SU-DHL-6 (cell line): ENCODE data around the gene OR5AK2.
A peak's percentile ranks its signal among the peaks of the same experiment; 100 is the strongest.

ENCODE experiments used
- H2AFZ ChIP-seq: fragments of 200-600 bp; sonication (generic); 2 replicates; pipeline ENCODE4 v1.6.1; 2014; ENCODE audit warnings: low read depth, mild to moderate bottlenecking, moderate library complexity, mixed read lengths, antibody characterized with exemption, low read length; ENCODE audit not compliant: severe bottlenecking
- H3F3A ChIP-seq: fragments of 200-600 bp; shearing (Covaris generic); 2 replicates; pipeline ENCODE4 v1.6.0; 2016; ENCODE audit warnings: antibody characterized with exemption, mild to moderate bottlenecking; ENCODE audit not compliant: insufficient read depth
- H3K27ac ChIP-seq: fragments of 200-600 bp; sonication (generic); 2 replicates; pipeline ENCODE4 v1.5.1; 2016; ENCODE audit warnings: low read depth, mild to moderate bottlenecking, low read length, moderate library complexity, mixed read lengths
- H3K27me3 ChIP-seq: fragments of 200-600 bp; sonication (generic), shearing (Covaris generic); 2 replicates; pipeline ENCODE4 v1.6.0; 2014; ENCODE audit warnings: mild to moderate bottlenecking, low read length
- H3K36me3 ChIP-seq: fragments of 200-600 bp; sonication (generic); 2 replicates; pipeline ENCODE4 v1.6.1; 2014; ENCODE audit warnings: mild to moderate bottlenecking, low read length, mixed read lengths
- H3K4me2 ChIP-seq: fragments of 300-600, 200-600 bp; shearing (Covaris generic), sonication (generic); 2 replicates; pipeline ENCODE4 v1.6.0; 2014; ENCODE audit warnings: low read length, low read depth, mild to moderate bottlenecking; ENCODE audit not compliant: poor library complexity, severe bottlenecking
- H3K4me3 ChIP-seq: fragments of 200-600 bp; sonication (generic); 2 replicates; pipeline ENCODE4 v1.5.1; 2014; ENCODE audit warnings: antibody characterized with exemption, low read length, mild to moderate bottlenecking, mixed read lengths; ENCODE audit not compliant: insufficient read depth, poor library complexity, severe bottlenecking
- H3K79me2 ChIP-seq: fragments of 200-600 bp; sonication (generic); 2 replicates; pipeline ENCODE4 v1.6.1; 2014; ENCODE audit warnings: mild to moderate bottlenecking, low read length, moderate library complexity; ENCODE audit not compliant: insufficient read depth
- H3K9ac ChIP-seq: fragments of 200-600 bp; sonication (generic); 2 replicates; pipeline ENCODE4 v1.7.0; 2014; ENCODE audit warnings: mild to moderate bottlenecking, low read length
- H3K9me2 ChIP-seq: fragments of 200-600 bp; sonication (generic); replicated peaks from 2 replicates; pipeline ENCODE4 v1.6.1; 2014; ENCODE audit warnings: low read length; ENCODE audit not compliant: insufficient read depth
- H3K9me3 ChIP-seq: fragments of 200-600 bp; sonication (generic); 2 replicates; pipeline ENCODE4 v1.6.1; 2014; ENCODE audit warnings: low read length, mixed read lengths; ENCODE audit not compliant: insufficient read depth
- H4K20me1 ChIP-seq: fragments of 200-600 bp; sonication (generic); 2 replicates; pipeline ENCODE4 v1.6.1; 2014; ENCODE audit warnings: low read depth, mild to moderate bottlenecking, antibody characterized with exemption, low read length, moderate library complexity, mixed read lengths
- CTCF ChIP-seq: fragments of 200-600 bp; sonication (generic); IDR thresholded peaks from one replicate; pipeline ENCODE4 v1.5.1; 2017; ENCODE audit warnings: antibody characterized with exemption, mild to moderate bottlenecking, low read length, moderate library complexity; ENCODE audit not compliant: insufficient read depth, poor library complexity, severe bottlenecking
- EZH2phosphoT487 ChIP-seq: fragments of 200-600 bp; sonication (generic), shearing (Covaris generic); conservative IDR thresholded peaks from 2 replicates; pipeline ENCODE4 v1.6.1; 2018; ENCODE audit warnings: mild to moderate bottlenecking, antibody characterized with exemption, low read length, moderate library complexity, mixed read lengths

Gene OR5AK2

GRCh38 chr11:57001674-57002401 lies 13.1 kb downstream of the OR5AK2 start:
- no peak overlapping the region for H3K4me2 ChIP-seq
- TF ChIP-seq CTCF (peak; percentile 27), EZH2phosphoT487 (no peak)
- H2AFZ ChIP-seq, result no peak overlapping the region
- H3K27ac ChIP-seq, result no peak overlapping the region
- no peaks in the 10 kb centered on the region for H3F3A ChIP-seq
- no peaks in the 10 kb centered on the region for H3K79me2 ChIP-seq
- H3K9me2 ChIP-seq, result no peaks in the 10 kb centered on the region
- no peak overlapping the region for H3K9ac ChIP-seq
- no peaks in the 10 kb centered on the region for H3K27me3 ChIP-seq
- peaks cover 3% of the 10 kb centered on the region; the same call in 1 of the 2 replicates for H3K9me3 ChIP-seq
- H3K36me3 ChIP-seq, result no peaks in the 10 kb centered on the region
- no peak overlapping the region for H3K4me3 ChIP-seq
- no peaks in the 10 kb centered on the region for H4K20me1 ChIP-seq

- Histone ChIP-seq H3K9me3 (no peaks in the 10 kb centered on the region), H3F3A (no peaks in the 10 kb centered on the region), H3K79me2 (no peaks in the 10 kb centered on the region), H4K20me1 (peaks cover under 1% of the 10 kb centered on the region; the same call in 1 of the 2 replicates), H3K4me3 (no peak overlapping the region), H3K9me2 (no peaks in the 10 kb centered on the region), H3K27me3 (no peaks in the 10 kb centered on the region), H3K9ac (no peak overlapping the region), H2AFZ (no peak overlapping the region), H3K27ac (no peak overlapping the region), H3K36me3 (no peaks in the 10 kb centered on the region), H3K4me2 (no peak overlapping the region)
- TF ChIP-seq EZH2phosphoT487, result no peak
- no peak for TF ChIP-seq CTCF
These were observed 19.7 kb downstream of the OR5AK2 start for GRCh38 chr11:57008373-57008772.

GRCh38 chr11:57015679-57016078 lies 27.0 kb downstream of the OR5AK2 start:
- no peak overlapping the region for H3K27ac ChIP-seq
- no peaks in the 10 kb centered on the region for H3F3A ChIP-seq
- H4K20me1 ChIP-seq, result peaks cover 3% of the 10 kb centered on the region; the same call in 1 of the 2 replicates
- no peaks in the 10 kb centered on the region for H3K27me3 ChIP-seq
- TF ChIP-seq EZH2phosphoT487, result no peak
- TF ChIP-seq CTCF, result no peak
- no peak overlapping the region for H3K9ac ChIP-seq
- H3K4me3 ChIP-seq, result no peak overlapping the region
- H2AFZ ChIP-seq, result no peak overlapping the region
- H3K9me2 ChIP-seq, result no peaks in the 10 kb centered on the region
- H3K79me2 ChIP-seq, result no peaks in the 10 kb centered on the region
- H3K36me3 ChIP-seq, result no peaks in the 10 kb centered on the region
- no peaks in the 10 kb centered on the region for H3K9me3 ChIP-seq
- H3K4me2 ChIP-seq, result no peak overlapping the region
